ENCODE measurements around the gene GYG1.

DNA sequence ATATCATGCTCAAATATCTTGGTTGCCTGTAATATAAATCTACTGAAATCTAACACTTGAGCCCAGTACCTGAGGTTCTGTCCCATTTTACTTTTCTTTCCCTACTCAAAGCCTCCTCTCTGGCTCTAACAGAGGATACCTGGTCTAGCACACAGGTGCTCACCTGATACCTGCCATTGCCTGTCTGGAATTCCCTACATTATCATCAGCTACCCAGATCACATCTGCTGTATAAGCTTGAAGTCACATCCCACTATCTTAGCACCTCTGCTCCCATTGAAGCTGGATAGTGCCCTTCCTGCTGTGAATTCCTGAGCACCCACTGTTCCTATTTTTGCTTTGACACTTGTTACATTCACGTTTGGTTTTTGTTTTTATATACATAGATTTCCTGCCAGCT lies 30.5 kb downstream of the GYG1 start:
- TF ChIP-seq, protein P1, sequence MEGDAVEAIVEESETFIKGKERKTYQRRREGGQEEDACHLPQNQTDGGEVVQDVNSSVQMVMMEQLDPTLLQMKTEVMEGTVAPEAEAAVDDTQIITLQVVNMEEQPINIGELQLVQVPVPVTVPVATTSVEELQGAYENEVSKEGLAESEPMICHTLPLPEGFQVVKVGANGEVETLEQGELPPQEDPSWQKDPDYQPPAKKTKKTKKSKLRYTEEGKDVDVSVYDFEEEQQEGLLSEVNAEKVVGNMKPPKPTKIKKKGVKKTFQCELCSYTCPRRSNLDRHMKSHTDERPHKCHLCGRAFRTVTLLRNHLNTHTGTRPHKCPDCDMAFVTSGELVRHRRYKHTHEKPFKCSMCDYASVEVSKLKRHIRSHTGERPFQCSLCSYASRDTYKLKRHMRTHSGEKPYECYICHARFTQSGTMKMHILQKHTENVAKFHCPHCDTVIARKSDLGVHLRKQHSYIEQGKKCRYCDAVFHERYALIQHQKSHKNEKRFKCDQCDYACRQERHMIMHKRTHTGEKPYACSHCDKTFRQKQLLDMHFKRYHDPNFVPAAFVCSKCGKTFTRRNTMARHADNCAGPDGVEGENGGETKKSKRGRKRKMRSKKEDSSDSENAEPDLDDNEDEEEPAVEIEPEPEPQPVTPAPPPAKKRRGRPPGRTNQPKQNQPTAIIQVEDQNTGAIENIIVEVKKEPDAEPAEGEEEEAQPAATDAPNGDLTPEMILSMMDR (IDR thresholded peaks at IDR 0.05): no peak
- TF ChIP-seq ZFX (IDR thresholded peaks at IDR 0.05; ENCODE audit: borderline replicate concordance): no peak

Measured in 22Rv1 (cell line).